ENCODE results near the gene QRSL1. TPM values are rescaled to one million over a fixed set of nuclear protein-coding genes. Genes with fewer than 3 reads are reported as not detected.

Gene QRSL1
- total RNA-seq, 1 donor from 2014 or later, result 23.1 TPM

- no peak for TF ChIP-seq CTCF (IDR thresholded peaks at IDR 0.05; ENCODE audit: borderline replicate concordance)
- Histone ChIP-seq H3K4me1 (peaks cover 34% of the 10 kb centered on the region), H3K27me3 (ENCODE audit: low read depth) (no peaks in the 10 kb centered on the region), H3K9me3 (replicated peaks) (no peaks in the 10 kb centered on the region), H3K36me3 (no peaks in the 10 kb centered on the region), H3K4me3 (no peak overlapping the region), H3K27ac (replicated peaks) (no peak overlapping the region)
- intact Hi-C loops (cut with micrococcal nuclease), result no loop called here
- DNase-seq, result no peak
These were observed 2.0 kb downstream of the QRSL1 start for GRCh38 chr6:106631346-106631745.

GRCh38 chr6:106634565-106634964, 5.2 kb downstream of the QRSL1 start:
- no peak for TF ChIP-seq CTCF (IDR thresholded peaks at IDR 0.05; ENCODE audit: borderline replicate concordance)

GRCh38 chr6:106637051-106637716, 7.8 kb downstream of the QRSL1 start:
- Histone ChIP-seq H3K36me3 (peaks cover 14% of the 10 kb centered on the region), H3K27me3 (ENCODE audit: low read depth) (no peaks in the 10 kb centered on the region), H3K27ac (replicated peaks) (no peak overlapping the region), H3K9me3 (replicated peaks) (no peaks in the 10 kb centered on the region), H3K4me3 (no peak overlapping the region), H3K4me1 (peaks cover 20% of the 10 kb centered on the region)
- no peak for DNase-seq
- no peak for TF ChIP-seq CTCF (IDR thresholded peaks at IDR 0.05; ENCODE audit: borderline replicate concordance)
- intact Hi-C loops (cut with micrococcal nuclease), result no loop called here

More at GRCh38 chr6:106634565-106634964, 5.2 kb downstream of the QRSL1 start:
- no peak overlapping the region for H3K27ac ChIP-seq (replicated peaks)
- H3K9me3 ChIP-seq (replicated peaks), result no peaks in the 10 kb centered on the region
- no peaks in the 10 kb centered on the region for H3K27me3 ChIP-seq (ENCODE audit: low read depth)
- no peaks in the 10 kb centered on the region for H3K36me3 ChIP-seq
- H3K4me3 ChIP-seq, result no peak overlapping the region
- peaks cover 29% of the 10 kb centered on the region for H3K4me1 ChIP-seq
- no peak for DNase-seq
- intact Hi-C loops (cut with micrococcal nuclease), result no loop called here

- intact Hi-C loops (cut with micrococcal nuclease), result no loop called here
- H3K27me3 ChIP-seq (ENCODE audit: low read depth), result no peaks in the 10 kb centered on the region
- H3K4me1 ChIP-seq, result peaks cover 20% of the 10 kb centered on the region
- peaks cover 21% of the 10 kb centered on the region for H3K36me3 ChIP-seq
- TF ChIP-seq CTCF (IDR thresholded peaks at IDR 0.05; ENCODE audit: borderline replicate concordance), result no peak
- no peaks in the 10 kb centered on the region for H3K9me3 ChIP-seq (replicated peaks)
- no peak overlapping the region for H3K4me3 ChIP-seq
- DNase-seq, result no peak
- H3K27ac ChIP-seq (replicated peaks), result no peak overlapping the region
These were observed 8.5 kb downstream of the QRSL1 start for GRCh38 chr6:106637717-106638341.

- intact Hi-C loops (cut with micrococcal nuclease), result no loop called here
- H3K36me3 ChIP-seq, result peaks cover 40% of the 10 kb centered on the region
- no peak for DNase-seq
- H3K9me3 ChIP-seq (replicated peaks), result no peaks in the 10 kb centered on the region
- H3K4me1 ChIP-seq, result peaks cover 20% of the 10 kb centered on the region
- no peak overlapping the region for H3K27ac ChIP-seq (replicated peaks)
- H3K4me3 ChIP-seq, result no peak overlapping the region
- no peak for TF ChIP-seq CTCF (IDR thresholded peaks at IDR 0.05; ENCODE audit: borderline replicate concordance)
- no peaks in the 10 kb centered on the region for H3K27me3 ChIP-seq (ENCODE audit: low read depth)
These were observed 10.4 kb downstream of the QRSL1 start for GRCh38 chr6:106639812-106640211.

Data from left ventricle myocardium inferior (tissue), 1 donor.